Activated naive CD8-positive, alpha-beta T cell treated with anti-CD3 and anti-CD28 coated beads, Interleukin-2, amount 50 U/mL, for 24 hours (primary cell): ENCODE measurements around the gene INO80C.
A peak's percentile ranks its signal among the peaks of the same experiment; 100 is the strongest.

Experiments
- ATAC-seq: fragments of 150-1000 bp; cut with Tn5 transposase; one replicate; pipeline ENCODE4 v1.10.0; 2021
- DNase-seq: peaks from one replicate; pipeline ENCODE4 v3.0.0; 2021
- H3K27ac Mint-ChIP-seq: one replicate; pipeline ENCODE4 v1.8.0; 2021; ENCODE audit warnings: mild to moderate bottlenecking, mixed read lengths
- H3K27me3 Mint-ChIP-seq: one replicate; pipeline ENCODE4 v1.8.0; 2021; ENCODE audit warnings: mixed read lengths
- H3K36me3 Mint-ChIP-seq: one replicate; pipeline ENCODE4 v1.8.0; 2021; ENCODE audit warnings: low read depth, mixed read lengths
- H3K4me1 Mint-ChIP-seq: one replicate; pipeline ENCODE4 v1.8.0; 2021; ENCODE audit warnings: mixed read lengths
- H3K4me3 Mint-ChIP-seq: one replicate; pipeline ENCODE4 v1.8.0; 2021; ENCODE audit warnings: mild to moderate bottlenecking, moderate library complexity, mixed read lengths
- H3K9me3 Mint-ChIP-seq: one replicate; pipeline ENCODE4 v1.8.0; 2021; ENCODE audit warnings: mixed read lengths

Gene INO80C

GRCh38 chr18:35516789-35517188, 19.0 kb upstream of the INO80C start:
- H3K4me3 Mint-ChIP-seq: no peak overlapping the region
- no peak for ATAC-seq

GRCh38 chr18:35516351-35516750, 18.6 kb upstream of the INO80C start:
- DNase-seq (no peak), ATAC-seq (no peak)
- Mint-ChIP-seq H3K27me3 (no peaks in the 10 kb centered on the region), H3K36me3 (no peaks in the 10 kb centered on the region), H3K4me3 (no peak overlapping the region), H3K27ac (no peak overlapping the region), H3K4me1 (peaks cover 1% of the 10 kb centered on the region), H3K9me3 (no peaks in the 10 kb centered on the region)

More at GRCh38 chr18:35516789-35517188, 19.0 kb upstream of the INO80C start:
- Mint-ChIP-seq H3K27me3 (no peaks in the 10 kb centered on the region), H3K27ac (no peak overlapping the region), H3K9me3 (no peaks in the 10 kb centered on the region), H3K4me1 (no peaks in the 10 kb centered on the region), H3K36me3 (no peaks in the 10 kb centered on the region)
- no peak for DNase-seq

DNA sequence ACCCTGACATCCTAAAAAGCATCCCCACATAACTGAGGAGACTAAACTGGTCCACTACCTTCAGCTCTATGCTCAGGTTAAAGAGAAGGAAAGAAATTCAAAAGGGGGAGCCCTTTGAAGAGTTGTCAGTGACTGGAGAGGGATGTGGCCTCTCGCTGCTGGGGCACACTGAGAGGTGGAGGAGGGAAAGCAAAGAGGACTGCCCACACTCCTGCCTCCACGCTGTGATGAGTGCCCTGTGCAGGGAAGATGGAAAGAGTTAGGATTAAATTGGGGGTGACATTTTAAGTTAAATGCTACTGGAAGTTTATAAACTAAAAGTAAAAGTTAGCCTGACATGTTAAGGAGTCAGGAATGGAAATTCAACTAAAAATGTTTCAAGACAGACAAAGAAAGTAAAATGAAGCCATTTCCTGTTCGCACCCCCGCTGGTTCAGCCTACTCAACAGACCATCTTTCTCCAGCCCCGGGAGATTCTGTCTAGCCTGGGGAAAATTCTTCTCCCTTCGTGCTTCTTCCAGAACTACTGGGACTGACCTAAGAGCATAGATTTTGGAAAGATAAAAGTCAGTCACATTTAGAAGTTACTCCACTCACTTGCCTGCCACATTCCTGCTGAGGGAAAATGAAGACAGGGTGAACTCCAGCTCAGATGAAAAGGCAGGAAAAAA, 17.8 kb upstream of the INO80C start:
- no peaks in the 10 kb centered on the region for H3K36me3 Mint-ChIP-seq
- no peak overlapping the region for H3K4me3 Mint-ChIP-seq
- H3K27ac Mint-ChIP-seq: no peak overlapping the region
- H3K27me3 Mint-ChIP-seq: no peaks in the 10 kb centered on the region
- DNase-seq: no peak
- no peaks in the 10 kb centered on the region for H3K9me3 Mint-ChIP-seq
- H3K4me1 Mint-ChIP-seq: peaks cover 3% of the 10 kb centered on the region
- no peak for ATAC-seq

DNA sequence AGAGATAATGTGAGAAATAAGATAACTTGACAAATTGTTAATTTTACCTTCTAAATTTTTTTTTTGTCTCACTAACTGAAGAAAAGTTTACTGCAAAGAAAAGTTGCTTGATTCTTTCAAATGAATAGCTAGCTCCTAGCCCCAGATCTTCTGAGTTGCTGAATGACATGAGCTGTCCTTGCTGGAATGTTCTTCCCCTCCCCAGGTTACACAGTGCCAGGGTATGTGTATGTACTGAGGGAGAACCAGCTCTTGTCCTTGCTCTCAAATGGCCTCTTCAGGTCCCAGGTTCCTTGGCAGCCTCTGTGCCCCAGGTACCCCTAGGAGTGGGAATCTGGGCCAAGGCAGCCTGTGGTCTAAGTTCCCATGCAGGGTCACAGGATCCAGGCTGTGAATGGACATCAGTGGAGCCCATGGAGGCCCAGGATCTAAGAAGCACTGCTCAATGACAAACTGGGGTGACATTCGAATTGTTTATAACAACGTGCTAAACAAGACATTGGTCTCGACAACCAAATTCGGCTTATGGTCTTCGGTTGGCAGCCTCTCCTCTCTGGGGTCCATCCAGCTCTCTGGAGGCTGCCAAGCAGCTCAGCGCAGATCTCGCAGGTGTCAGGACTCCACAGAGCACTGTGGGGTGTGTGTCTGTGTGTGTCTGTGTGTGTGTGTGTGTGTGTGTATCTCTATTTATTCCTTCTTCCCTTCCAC, 17.1 kb upstream of the INO80C start:
- Mint-ChIP-seq H3K4me3 (no peak overlapping the region), H3K4me1 (peaks cover 3% of the 10 kb centered on the region), H3K9me3 (no peaks in the 10 kb centered on the region), H3K36me3 (no peaks in the 10 kb centered on the region), H3K27ac (no peak overlapping the region), H3K27me3 (no peaks in the 10 kb centered on the region)
- ATAC-seq (no peak), DNase-seq (no peak)

- DNase-seq: no peak
- no peak overlapping the region for H3K4me3 Mint-ChIP-seq
- no peak overlapping the region for H3K27ac Mint-ChIP-seq
- peaks cover 3% of the 10 kb centered on the region for H3K4me1 Mint-ChIP-seq
- H3K36me3 Mint-ChIP-seq: no peaks in the 10 kb centered on the region
- no peaks in the 10 kb centered on the region for H3K27me3 Mint-ChIP-seq
- no peaks in the 10 kb centered on the region for H3K9me3 Mint-ChIP-seq
- ATAC-seq: no peak
Observed at GRCh38 chr18:35514283-35514682, 16.5 kb upstream of the INO80C start.

DNA sequence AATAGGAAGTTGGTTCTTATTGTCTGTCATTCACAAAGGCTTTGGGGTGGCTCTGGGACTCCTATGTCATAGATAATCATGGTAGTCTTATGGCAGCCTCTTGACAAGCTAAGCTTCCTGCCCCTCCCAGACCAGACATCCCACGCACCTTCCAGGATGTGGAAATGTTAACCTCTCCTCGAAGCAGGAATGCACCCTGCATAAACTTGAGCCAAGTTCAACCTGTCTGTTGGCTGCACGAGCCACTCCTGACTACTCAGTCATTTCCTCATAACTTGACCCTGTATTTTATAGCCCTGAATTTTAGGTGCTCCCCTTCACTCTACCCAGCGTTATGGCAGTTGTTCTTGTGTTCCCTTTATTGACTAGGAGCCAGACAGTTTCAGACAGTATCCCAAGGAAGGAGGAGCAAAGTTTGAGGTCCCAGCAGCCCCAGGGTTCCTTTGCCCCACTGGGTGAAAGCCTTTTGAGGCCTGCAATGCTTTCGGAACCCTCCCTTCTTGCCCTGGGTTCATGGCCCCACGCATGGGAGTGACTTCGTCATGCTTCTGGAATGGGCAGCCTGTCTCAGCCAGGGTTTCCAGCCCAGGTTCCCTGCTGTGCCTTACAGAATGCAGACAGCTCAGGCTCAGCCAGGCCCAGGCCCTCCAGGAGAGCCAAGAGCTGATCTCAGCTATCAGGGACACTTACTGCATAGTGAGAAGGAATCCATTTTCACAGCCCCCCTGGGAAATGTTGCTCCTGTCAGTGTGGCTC, 15.6 kb upstream of the INO80C start:
- Mint-ChIP-seq H3K36me3 (no peaks in the 10 kb centered on the region), H3K27ac (no peak overlapping the region), H3K4me1 (peaks cover 3% of the 10 kb centered on the region), H3K27me3 (no peaks in the 10 kb centered on the region), H3K4me3 (no peak overlapping the region), H3K9me3 (no peaks in the 10 kb centered on the region)
- no peak for ATAC-seq
- no peak for DNase-seq

DNA sequence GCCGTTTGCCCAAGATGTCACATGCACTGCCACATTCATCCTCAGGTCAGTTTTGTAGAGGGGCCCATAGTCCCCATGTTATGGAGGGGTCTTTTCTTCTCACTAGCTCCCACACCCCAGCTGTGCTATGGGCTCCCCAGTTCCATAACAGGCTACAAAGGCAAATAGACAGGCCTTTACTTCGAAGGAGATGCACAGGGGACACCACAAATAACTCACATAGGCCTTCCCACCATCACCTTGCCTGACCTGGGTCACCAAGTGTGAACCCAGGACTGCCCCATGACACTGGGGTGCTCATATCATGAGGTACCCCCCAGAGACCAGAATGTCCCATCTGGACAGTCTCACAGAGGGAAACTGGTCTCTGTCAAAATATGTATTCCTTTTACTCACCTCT, 15.0 kb upstream of the INO80C start:
- Mint-ChIP-seq H3K9me3 (no peaks in the 10 kb centered on the region), H3K27me3 (no peaks in the 10 kb centered on the region), H3K36me3 (no peaks in the 10 kb centered on the region), H3K4me3 (no peak overlapping the region), H3K4me1 (peaks cover 3% of the 10 kb centered on the region), H3K27ac (peak overlapping the region; percentile 22)
- no peak for ATAC-seq
- no peak for DNase-seq

GRCh38 chr18:35511833-35512232, 14.1 kb upstream of the INO80C start:
- Mint-ChIP-seq H3K27ac (no peak overlapping the region), H3K27me3 (no peaks in the 10 kb centered on the region), H3K4me3 (no peak overlapping the region), H3K4me1 (peaks cover 3% of the 10 kb centered on the region), H3K36me3 (no peaks in the 10 kb centered on the region), H3K9me3 (no peaks in the 10 kb centered on the region)
- peak; percentile 35 for ATAC-seq
- DNase-seq: no peak

- Mint-ChIP-seq H3K9me3 (no peaks in the 10 kb centered on the region), H3K36me3 (no peaks in the 10 kb centered on the region), H3K4me3 (no peak overlapping the region), H3K27ac (peak overlapping the region; percentile 16), H3K27me3 (no peaks in the 10 kb centered on the region), H3K4me1 (peaks cover 3% of the 10 kb centered on the region)
- no peak for DNase-seq
- peak; percentile 44 for ATAC-seq
Observed at GRCh38 chr18:35511428-35511827, 13.7 kb upstream of the INO80C start.

DNA sequence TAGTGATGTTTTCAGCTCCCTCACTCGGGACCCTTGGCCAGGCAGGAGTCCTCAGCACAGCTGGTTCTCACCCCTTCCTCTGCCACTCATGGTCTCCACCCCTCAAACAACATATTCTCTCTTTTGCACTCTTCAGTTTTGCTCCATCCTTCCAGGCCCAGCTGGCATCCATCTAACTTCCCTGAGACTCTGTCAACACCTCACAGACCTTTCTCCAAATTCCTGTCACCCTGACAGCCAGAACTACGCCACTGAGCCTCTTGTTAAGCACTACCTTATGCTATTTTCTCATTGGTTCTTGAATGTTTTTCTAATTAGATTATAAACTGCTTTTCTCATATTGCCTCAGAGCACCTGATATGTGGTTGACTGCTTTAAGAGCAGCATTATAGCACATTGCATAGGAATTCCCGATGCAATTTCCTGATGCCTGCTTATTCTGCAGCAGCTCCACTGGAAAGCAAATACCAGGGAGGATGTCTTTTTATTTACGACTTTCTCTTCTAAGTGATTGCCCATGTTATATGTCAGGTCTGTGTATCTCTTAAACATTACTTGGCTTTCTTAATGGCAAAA, 12.4 kb upstream of the INO80C start:
- no peak overlapping the region for H3K27ac Mint-ChIP-seq
- DNase-seq (no peak), ATAC-seq (no peak)
- H3K36me3 Mint-ChIP-seq: no peaks in the 10 kb centered on the region
- H3K4me1 Mint-ChIP-seq: peaks cover 3% of the 10 kb centered on the region
- no peaks in the 10 kb centered on the region for H3K27me3 Mint-ChIP-seq
- H3K9me3 Mint-ChIP-seq: no peaks in the 10 kb centered on the region
- no peak overlapping the region for H3K4me3 Mint-ChIP-seq

DNA sequence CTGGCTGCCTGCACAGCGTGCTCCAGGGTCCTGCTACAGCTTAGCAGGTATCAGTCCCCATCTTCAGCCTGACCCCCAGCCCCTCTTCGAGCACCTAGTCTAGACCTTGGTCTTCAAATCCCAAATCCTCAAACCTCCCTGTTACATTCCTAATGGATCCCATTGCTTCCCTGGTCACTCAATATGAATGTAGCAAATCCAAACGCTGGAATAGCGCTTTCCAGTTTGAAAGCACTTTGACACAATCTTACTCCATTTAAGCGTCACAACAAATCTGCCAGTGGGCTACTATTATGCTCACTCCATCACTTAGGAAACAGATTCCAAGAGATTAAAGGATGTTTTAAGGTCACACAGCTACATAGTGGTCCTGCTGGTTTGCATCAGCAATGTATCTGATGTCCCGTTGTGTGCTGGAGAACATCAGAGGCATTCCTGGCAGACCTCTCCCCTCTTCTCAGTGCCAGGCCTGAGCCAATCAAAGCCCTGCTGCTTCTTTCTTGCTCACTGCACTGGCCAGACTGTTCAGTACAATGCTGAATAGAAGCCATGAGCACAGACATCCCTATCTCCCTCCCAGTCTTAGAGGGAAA, 11.1 kb upstream of the INO80C start:
- Mint-ChIP-seq H3K36me3 (no peaks in the 10 kb centered on the region), H3K4me1 (peaks cover 3% of the 10 kb centered on the region), H3K9me3 (no peaks in the 10 kb centered on the region), H3K4me3 (no peak overlapping the region), H3K27me3 (no peaks in the 10 kb centered on the region), H3K27ac (no peak overlapping the region)
- DNase-seq: no peak
- ATAC-seq: no peak

DNA sequence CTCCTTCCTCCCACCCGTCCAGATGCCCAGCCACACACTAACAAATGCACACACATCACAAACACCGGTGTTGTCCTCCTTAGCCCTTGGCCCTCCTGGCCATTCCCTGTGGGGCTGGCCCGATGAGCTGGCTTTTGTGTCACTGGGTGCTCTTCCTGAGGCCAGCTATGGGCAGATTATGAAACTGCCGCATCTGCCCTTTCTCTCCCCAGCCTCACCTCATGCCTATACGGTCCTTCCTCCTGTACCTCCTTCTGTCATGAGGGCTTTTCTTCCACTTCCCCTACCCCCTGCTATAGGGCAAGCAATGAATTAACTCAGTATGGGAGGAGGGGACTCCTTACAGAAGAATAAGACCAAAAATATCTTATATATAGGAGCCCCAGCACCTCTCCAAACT, 10.3 kb upstream of the INO80C start:
- DNase-seq (no peak), ATAC-seq (no peak)
- Mint-ChIP-seq H3K36me3 (no peaks in the 10 kb centered on the region), H3K4me3 (no peak overlapping the region), H3K27me3 (no peaks in the 10 kb centered on the region), H3K27ac (no peak overlapping the region), H3K9me3 (no peaks in the 10 kb centered on the region), H3K4me1 (peaks cover 3% of the 10 kb centered on the region)

GRCh38 chr18:35507623-35508022, 9.9 kb upstream of the INO80C start:
- ATAC-seq: no peak
- Mint-ChIP-seq H3K27ac (no peak overlapping the region), H3K4me3 (no peak overlapping the region), H3K4me1 (peaks cover 3% of the 10 kb centered on the region), H3K36me3 (no peaks in the 10 kb centered on the region), H3K9me3 (no peaks in the 10 kb centered on the region), H3K27me3 (no peaks in the 10 kb centered on the region)
- DNase-seq: no peak

DNA sequence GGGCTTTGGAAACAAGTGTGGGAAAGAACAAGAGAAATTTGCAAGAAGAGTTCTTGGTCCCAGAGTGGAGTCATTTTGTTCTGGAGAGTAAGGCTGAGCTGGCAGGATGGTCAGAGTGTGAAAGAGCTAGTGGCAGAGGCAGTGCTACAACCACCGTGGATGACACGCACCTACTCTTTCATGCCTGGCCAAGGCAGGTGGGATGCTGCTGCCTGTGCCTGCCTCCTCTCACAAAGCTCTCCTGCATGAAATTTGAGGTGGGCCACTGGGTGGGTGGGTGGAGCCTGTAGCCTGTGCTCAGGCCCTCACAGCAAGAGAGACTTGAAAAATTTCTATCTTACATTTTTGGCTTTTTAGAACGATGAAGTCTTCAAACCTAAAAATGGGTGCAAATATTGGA, 9.4 kb upstream of the INO80C start:
- ATAC-seq (no peak), DNase-seq (no peak)
- H3K4me3 Mint-ChIP-seq: no peak overlapping the region
- no peaks in the 10 kb centered on the region for H3K9me3 Mint-ChIP-seq
- no peak overlapping the region for H3K27ac Mint-ChIP-seq
- H3K4me1 Mint-ChIP-seq: peaks cover 3% of the 10 kb centered on the region
- no peaks in the 10 kb centered on the region for H3K36me3 Mint-ChIP-seq
- no peaks in the 10 kb centered on the region for H3K27me3 Mint-ChIP-seq
